ENCODE results near the gene POU2AF1.
"Not testable (repeated sequence)": the region's sequence is repeated elsewhere in the genome, so short reads cannot be mapped to it uniquely, and the experiment has no call there.

Gene POU2AF1

GRCh38 chr11:111324277-111324720, 54.8 kb downstream of the POU2AF1 start:
- no peak for TF ChIP-seq RARB (CRISPR knock-in tag; IDR thresholded peaks at IDR 0.05)
- TF ChIP-seq TOX (CRISPR knock-in tag; IDR thresholded peaks at IDR 0.05; ENCODE audit: borderline replicate concordance) = no peak
- no peak for TF ChIP-seq CSDC2 (CRISPR knock-in tag; IDR thresholded peaks at IDR 0.05)
- no peak for TF ChIP-seq GLIS3 (CRISPR knock-in tag; IDR thresholded peaks at IDR 0.05)
- no peak for TF ChIP-seq SNAI2 (CRISPR knock-in tag; IDR thresholded peaks at IDR 0.05)
- no peak for TF ChIP-seq ZC3H10 (CRISPR knock-in tag; IDR thresholded peaks at IDR 0.05)
- TF ChIP-seq ESRRG (CRISPR knock-in tag; IDR thresholded peaks at IDR 0.05) = no peak
- TF ChIP-seq ZFP30 (CRISPR knock-in tag; IDR thresholded peaks at IDR 0.05) = no peak
- TF ChIP-seq TCF4 (CRISPR knock-in tag; IDR thresholded peaks at IDR 0.05; ENCODE audit: borderline replicate concordance) = no peak
- TF ChIP-seq ZNF8 (CRISPR knock-in tag; IDR thresholded peaks at IDR 0.05) = no peak
- no peak for TF ChIP-seq ZFP3 (CRISPR knock-in tag; IDR thresholded peaks at IDR 0.05)
- no peak for TF ChIP-seq OSR1 (CRISPR knock-in tag; IDR thresholded peaks at IDR 0.05)
- TF ChIP-seq CSRNP3 (CRISPR knock-in tag; IDR thresholded peaks at IDR 0.05) = no peak
- TF ChIP-seq PPARA (CRISPR knock-in tag; IDR thresholded peaks at IDR 0.05; ENCODE audit: borderline replicate concordance) = no peak
- TF ChIP-seq PATZ1 (CRISPR knock-in tag; IDR thresholded peaks at IDR 0.05; ENCODE audit: borderline replicate concordance) = no peak
- TF ChIP-seq CREB5 (CRISPR knock-in tag; IDR thresholded peaks at IDR 0.05; ENCODE audit: low read depth) = no peak
- no peak for TF ChIP-seq ISL1 (CRISPR knock-in tag; IDR thresholded peaks at IDR 0.05)
- ATAC-seq = peak; percentile 22; the same call in 2 of the 3 replicates

- TF ChIP-seq GLIS3 (CRISPR knock-in tag; IDR thresholded peaks at IDR 0.05) = no peak
- no peak for TF ChIP-seq RARB (CRISPR knock-in tag; IDR thresholded peaks at IDR 0.05)
- no peak for TF ChIP-seq ZFP3 (CRISPR knock-in tag; IDR thresholded peaks at IDR 0.05)
- no peak for TF ChIP-seq ZFP30 (CRISPR knock-in tag; IDR thresholded peaks at IDR 0.05)
- TF ChIP-seq ZNF8 (CRISPR knock-in tag; IDR thresholded peaks at IDR 0.05) = no peak
- TF ChIP-seq ARNTL (CRISPR knock-in tag; IDR thresholded peaks at IDR 0.05; ENCODE audit: borderline replicate concordance, low read depth) = no peak
- TF ChIP-seq TSHZ2 (CRISPR knock-in tag; IDR thresholded peaks at IDR 0.05) = no peak
- ATAC-seq = no peak
Measured at GRCh38 chr11:111322534-111322933, 56.5 kb downstream of the POU2AF1 start.

- no peak for ATAC-seq
- no peak for TF ChIP-seq OSR1 (CRISPR knock-in tag; IDR thresholded peaks at IDR 0.05)
- TF ChIP-seq BACH2 (CRISPR knock-in tag; IDR thresholded peaks at IDR 0.05; ENCODE audit: borderline replicate concordance) = no peak
- TF ChIP-seq ZNF70 (CRISPR knock-in tag; IDR thresholded peaks at IDR 0.05) = no peak
- no peak for TF ChIP-seq ARNTL (CRISPR knock-in tag; IDR thresholded peaks at IDR 0.05; ENCODE audit: borderline replicate concordance, low read depth)
- no peak for TF ChIP-seq ESRRG (CRISPR knock-in tag; IDR thresholded peaks at IDR 0.05)
- no peak for TF ChIP-seq PATZ1 (CRISPR knock-in tag; IDR thresholded peaks at IDR 0.05; ENCODE audit: borderline replicate concordance)
- TF ChIP-seq ZFP3 (CRISPR knock-in tag; IDR thresholded peaks at IDR 0.05) = no peak
- TF ChIP-seq GLIS3 (CRISPR knock-in tag; IDR thresholded peaks at IDR 0.05) = no peak
- no peak for TF ChIP-seq CREB5 (CRISPR knock-in tag; IDR thresholded peaks at IDR 0.05; ENCODE audit: low read depth)
- no peak for TF ChIP-seq ISL1 (CRISPR knock-in tag; IDR thresholded peaks at IDR 0.05)
- TF ChIP-seq POU6F1 (CRISPR knock-in tag; IDR thresholded peaks at IDR 0.05; ENCODE audit: borderline replicate concordance, low read depth) = no peak
- no peak for TF ChIP-seq CSDC2 (CRISPR knock-in tag; IDR thresholded peaks at IDR 0.05)
- no peak for TF ChIP-seq TCF4 (CRISPR knock-in tag; IDR thresholded peaks at IDR 0.05; ENCODE audit: borderline replicate concordance)
- no peak for TF ChIP-seq ZFP30 (CRISPR knock-in tag; IDR thresholded peaks at IDR 0.05)
- TF ChIP-seq SNAI2 (CRISPR knock-in tag; IDR thresholded peaks at IDR 0.05) = no peak
- TF ChIP-seq RARB (CRISPR knock-in tag; IDR thresholded peaks at IDR 0.05) = no peak
Measured at GRCh38 chr11:111320728-111321568, 58.1 kb downstream of the POU2AF1 start.

- not testable (repeated sequence) for ATAC-seq
Measured at GRCh38 chr11:111320199-111320598, 58.9 kb downstream of the POU2AF1 start.

All from SK-N-SH treated with all-trans-retinoic acid at 6 μM for 48 hours (cell line).